Iris pigment epithelial cell (primary cell): ENCODE results near the gene CNRIP1.
"Not testable (repeated sequence)": the region's sequence is repeated elsewhere in the genome, so short reads cannot be mapped to it uniquely, and the experiment has no call there.

Experiments used
- DNase-seq: peaks from one replicate; pipeline ENCODE4 v3.0.0-alpha.2; 2011; ENCODE audit warnings: low read depth

CNRIP1 gene

DNA sequence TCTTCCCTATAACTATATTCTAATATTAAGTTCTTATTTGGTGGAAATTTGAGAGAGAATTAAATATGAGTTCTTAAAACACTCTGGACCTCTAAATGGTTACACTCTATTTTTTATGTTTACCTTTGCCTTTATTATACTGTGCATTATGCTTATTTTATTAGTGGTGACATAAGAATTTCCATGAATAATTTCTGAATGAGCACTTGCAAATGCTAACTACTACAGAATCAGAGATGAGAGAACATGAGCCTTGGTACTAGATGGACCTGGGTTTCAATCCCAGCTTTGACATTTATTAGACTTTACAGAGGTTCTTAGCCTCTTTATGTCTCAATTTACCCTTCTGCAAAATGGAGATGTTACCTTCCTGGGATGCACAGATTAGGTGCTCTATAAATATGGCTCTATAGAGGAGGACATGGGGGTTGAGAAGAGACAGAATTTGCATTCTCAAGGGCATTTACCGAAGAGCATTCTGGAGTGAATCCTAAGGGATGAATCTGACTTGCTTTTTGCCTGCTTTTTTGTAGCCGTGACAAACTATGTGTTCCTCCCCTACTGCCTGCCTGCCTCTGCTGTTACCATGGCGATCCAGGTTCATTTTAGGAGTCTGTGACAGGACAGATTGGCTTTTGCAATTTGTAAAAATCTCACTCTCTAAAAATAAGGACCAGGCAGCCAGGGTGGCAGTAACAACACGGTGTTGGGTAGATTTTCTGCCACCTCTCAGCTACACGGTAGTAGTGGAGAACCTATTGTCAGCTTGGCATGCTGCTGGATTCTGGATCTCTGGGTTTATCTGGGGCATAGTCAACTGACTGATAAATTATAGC lies 20.7 kb upstream of the CNRIP1 start:
- no peak for DNase-seq

DNA sequence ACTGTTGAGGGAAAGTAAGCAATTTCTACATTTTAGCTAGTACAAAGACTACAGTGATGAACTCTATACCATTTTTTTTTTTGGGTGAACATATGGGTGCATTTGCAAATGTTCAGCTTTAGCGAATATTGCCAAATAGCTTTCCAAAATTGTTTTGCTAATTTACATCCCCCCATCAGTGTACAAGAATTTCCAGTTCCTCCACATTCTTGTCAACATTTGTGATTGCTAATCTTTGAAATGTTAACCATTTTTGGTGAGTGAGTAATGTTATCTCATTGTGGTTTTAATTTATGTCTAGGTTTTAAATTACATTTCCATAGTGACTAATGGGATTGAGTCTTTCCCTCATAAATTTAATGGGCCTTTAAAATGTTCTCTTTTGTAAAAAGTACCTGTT lies 16.4 kb upstream of the CNRIP1 start:
- peak; percentile 82 for DNase-seq

DNA sequence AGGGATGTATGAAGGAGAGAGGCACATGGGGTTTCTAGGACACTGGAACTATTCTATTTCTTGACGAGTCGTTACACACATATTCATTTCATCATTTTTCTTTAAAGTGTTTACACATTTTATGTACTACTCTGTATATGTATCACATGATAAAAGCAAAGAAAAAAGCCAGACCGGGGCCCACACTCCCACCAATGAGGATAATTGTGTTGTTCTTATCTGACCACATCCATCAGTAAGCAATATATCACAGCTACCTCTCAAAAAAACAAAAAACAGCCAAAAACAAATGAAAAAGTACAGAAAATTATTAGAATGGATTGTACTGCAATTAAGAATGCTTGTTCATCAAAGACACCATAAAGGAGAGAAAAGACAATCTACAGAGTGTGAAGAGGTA lies 14.2 kb upstream of the CNRIP1 start:
- no peak for DNase-seq

DNA sequence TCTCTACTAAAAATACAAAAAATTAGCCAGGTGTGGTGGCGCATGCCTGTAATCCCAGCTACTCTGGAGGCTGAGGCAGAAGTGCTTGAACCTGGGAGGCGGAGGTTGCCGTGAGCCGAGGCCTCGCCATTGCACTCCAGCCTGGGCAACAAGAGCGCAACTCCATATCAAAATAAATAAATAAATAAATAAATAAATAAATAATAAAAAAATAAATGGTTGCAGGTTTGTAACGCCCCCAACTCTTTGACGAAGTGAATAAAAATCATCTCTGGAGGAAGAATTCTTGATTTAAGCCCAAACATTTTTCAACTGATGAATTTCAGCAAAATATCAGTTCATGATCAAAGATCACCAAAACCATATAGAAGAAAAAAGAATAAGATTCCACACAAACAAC lies 13.3 kb upstream of the CNRIP1 start:
- DNase-seq = no peak

DNA sequence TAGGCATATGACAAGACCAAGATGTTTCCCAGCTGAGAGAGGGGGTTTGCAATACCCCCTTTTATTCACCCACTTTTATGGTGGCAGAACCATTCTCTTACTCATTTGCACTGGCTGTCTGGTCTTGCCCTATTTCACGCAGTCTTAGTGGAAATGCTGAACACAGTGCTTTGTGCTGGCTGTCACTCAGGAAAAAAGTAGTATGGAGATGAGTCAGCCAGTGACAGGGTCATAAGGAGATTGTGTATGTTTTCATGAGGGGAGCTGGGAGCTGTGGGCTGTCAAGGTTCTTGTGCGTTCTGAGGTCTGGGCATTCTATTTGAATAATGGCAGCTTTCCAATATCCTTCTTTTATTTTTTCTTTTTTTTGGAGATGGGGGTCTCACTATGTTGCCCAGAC lies 10.9 kb upstream of the CNRIP1 start:
- DNase-seq = peak; percentile 78

DNA sequence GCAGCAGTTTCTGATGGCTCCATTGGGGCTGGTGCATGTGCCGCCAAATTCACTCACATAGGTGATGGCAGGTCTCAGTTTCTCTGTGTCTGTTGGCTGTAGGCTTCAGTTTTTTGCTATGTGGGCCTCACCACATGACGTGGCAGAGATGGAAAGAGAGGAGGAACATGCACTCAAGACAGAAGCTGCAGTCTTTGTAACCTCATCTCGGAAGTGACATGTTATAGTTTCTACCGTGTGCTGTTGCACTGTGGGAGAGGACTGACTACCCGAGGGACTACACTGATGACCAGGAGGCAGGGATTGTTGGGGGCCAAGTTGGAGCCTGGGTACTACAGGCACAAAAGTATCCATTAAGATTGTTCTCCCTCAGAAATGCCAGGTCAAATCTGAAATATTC lies 9.2 kb upstream of the CNRIP1 start:
- no peak for DNase-seq

DNA sequence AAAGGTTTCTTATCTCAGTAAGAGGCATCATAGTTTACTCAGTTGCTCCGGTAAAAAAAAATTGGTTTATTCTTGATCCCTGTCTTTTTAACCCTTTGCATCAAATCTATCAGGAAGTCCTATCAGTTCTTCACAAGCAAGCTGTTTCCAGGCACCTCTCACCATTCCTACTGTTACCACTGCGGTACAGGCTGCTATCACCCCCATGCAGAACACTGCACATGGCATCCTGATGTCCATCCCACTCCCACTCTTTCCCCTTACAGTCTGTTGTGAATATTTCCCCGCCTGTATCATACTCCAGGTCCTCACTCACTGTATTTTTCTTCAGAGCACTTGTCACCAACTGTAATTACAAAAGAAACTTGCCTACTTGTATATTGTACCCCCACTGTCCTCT lies 5.3 kb upstream of the CNRIP1 start:
- no peak for DNase-seq

DNA sequence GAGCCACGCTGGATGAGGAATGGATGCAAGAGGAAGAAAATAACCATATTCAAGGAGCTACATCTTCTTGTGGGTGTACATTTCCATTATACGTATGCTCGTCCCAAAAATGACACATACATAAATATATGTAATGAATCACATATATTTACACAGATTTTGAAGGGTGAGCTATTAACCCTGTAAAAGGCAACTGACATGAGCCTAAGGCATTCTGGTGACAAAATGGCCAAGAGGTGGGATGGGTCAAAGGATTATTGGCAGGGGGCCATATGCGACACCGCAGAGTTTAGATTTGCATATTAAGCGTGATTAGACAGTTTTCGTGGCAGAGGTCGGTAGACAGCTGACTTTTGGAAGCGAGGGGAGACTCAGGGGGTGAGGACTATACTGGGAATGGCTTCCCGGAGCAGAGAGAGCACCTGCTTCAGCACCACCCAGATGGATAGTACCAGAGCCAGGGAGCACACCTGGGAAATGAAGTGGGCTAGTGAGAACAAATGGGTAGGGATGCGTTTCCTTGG lies 431 bp upstream of the CNRIP1 start:
- peak; percentile 26 for DNase-seq

DNA sequence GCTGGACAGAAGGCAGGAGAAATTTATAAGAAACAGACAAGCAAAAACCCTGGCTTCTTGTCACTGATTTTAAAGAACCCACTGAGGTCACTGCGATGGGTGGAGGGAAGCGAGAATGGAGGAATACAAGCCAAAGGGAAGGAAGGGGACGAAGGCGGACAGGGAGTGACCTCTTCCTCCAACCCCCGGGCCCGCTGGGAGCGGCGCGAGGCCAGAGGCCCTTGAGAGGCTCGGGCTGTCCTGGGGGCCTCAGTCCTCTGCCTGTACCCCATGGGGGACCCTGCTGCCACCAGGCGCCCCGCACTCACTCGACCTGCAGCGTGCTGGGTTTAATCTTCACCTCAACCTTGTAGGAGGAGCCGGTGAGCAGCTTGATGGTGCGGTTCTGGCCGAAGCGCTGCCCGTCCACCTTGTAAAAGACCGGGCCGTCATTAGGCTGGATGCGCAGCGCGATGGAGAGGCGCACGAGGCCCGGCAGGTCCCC lies 793 bp downstream of the CNRIP1 start:
- no peak for DNase-seq

DNA sequence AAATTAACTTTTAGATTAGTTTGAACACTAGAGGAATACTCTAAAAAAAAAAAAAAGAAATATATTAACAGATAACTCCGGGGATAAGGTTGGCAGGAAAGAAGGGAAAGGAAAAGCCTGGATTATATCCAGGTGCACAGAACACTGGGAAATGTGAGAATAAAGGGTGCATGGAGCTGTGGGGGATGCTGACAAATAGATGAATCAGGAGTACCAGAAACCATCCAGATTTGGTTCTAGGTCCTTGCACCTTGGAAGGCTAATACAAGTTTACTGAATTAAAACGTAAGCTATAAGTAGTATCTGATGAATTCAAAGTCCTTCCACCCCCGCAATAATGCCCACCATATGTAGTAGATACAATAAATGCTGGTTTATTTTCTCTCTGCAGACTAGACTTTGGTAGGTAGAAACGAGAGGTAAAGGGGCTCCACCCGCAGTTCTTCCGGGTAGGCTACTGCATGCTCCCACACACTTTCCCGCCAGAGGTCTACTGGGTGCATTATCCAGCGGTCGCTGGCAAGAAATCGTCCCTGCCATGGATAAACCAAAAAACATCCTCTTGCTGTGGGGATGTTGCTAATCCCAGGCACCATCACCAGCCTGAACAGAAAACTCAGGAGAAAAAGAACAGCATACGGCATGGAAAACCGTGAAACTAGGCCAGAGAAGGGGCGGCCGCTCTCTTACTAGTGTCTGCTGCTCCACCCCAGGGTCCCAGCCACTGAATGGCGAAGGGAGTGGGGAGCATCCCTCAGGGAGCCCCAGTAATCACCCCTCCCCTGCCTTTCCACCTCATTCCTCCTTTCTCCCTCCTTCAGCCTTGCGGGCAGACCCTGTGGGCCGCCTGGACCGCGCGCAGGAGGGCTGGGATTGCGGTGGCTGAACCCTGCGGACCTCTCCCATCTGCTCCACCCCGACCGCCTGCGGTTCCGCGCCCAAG lies 1.5 kb downstream of the CNRIP1 start:
- DNase-seq = no peak

DNA sequence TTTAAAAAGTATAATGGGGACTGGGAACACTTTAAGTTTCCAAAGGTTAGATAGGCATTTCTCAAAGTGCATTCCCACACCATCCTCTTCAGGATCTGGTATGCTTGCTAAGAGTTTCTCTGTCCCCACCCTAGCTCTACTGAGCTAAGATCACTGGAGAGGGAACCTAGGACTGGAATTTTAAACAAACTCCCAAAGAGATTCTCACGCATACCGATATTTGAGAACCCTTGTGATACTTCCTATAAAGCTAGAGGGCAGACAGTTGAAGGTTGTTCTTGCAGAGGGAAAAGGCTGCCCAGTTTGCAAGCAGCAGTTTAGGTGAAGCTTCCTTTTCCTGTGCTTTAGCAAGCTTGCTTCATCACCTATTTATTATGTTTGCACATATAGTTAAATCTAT lies 3.6 kb downstream of the CNRIP1 start:
- no peak for DNase-seq

DNA sequence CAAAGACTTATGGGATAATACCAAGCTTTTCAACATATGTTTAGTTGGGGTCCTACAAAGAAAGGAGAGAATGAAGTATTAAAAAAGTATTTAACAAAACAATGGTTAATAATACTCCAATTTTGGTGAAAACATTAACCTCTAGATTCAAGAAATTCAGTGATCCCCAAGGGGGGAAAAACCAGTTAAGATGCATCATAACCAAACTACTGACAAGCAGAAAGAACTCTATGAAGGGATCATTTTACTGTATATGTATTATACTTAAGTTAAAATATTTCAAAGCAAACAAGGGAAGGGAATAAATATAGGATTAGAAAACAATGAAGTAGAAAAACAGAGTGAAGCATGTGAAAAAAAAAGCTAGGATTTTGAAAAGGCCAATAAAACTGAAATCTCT lies 8.7 kb downstream of the CNRIP1 start:
- DNase-seq = no peak

DNA sequence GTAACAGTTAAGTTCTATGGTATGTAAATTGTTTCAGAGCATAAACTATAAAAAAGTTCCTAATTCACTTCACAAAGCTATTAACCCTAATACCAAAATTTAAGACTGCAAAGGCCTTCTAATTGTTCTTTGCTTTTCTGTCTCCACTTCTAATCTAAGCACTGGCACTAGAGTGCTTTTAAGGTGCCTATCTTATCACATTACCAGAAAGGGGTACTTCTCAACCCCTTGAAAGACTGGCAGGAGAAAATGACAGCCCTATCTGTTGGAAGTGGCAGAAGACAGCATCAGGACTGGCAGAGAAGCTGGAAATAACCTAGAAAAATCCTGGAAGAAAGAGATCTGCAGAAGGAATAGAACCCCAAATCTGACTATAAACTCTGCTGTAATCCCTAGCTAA lies 10.3 kb downstream of the CNRIP1 start:
- no peak for DNase-seq

DNA sequence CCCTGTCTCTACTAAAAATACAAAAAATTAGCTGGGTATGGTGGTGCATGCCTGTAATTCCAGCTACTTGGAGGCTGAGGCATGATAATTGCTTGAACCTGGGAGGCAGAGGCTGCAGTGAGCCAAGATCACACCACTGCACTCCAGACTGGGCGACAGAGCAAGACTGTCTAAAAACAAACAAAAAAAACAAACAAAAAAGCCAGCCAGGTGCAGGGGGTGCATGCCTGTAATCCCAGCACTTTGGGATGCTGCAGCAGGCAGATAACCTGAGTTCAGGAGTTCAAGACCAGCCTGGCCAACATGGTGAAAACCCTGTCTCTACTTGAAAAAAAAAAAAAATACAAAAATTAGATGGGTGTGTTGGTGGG lies 15.9 kb downstream of the CNRIP1 start:
- DNase-seq = not testable (repeated sequence)

DNA sequence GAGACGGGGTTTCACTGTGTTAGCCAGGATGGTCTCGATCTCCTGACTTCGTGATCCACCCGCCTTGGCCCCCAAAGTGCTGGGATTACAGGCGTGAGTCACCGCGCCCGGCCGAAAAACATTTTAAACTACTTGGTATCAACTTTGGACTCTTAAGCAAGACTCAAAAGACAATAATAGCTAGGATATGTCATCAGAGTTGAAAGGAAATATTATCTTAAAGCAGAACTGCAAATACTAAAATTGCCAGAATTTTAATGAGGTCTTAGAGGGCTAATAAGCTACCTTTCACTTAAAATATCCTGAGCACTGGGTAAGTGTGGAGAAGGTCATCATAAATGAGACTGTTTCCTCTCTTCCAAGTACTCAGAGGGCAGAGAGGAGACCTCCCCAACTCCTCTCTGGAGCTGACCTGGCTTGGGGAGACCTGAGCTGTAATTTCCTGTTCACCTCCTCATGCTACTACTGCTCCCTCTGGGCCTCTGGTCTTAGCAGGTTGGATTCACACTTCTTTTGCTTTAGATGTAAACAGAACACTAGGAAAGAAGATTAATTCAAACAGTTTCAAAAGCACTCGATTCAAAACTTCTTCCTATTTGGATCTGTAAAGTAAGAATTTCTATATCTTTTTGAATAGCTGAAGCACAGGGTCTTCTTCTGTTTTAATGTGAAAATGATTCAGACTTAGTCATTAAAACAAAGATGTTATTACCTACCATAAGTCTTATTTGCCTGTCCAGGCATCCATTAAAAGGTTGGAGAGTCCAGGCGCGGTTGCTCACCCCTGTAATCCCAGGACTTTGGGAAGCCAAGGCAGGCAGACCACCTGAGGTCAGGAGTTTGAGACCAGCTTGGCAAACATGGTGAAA lies 16.5 kb downstream of the CNRIP1 start:
- DNase-seq = no peak

DNA sequence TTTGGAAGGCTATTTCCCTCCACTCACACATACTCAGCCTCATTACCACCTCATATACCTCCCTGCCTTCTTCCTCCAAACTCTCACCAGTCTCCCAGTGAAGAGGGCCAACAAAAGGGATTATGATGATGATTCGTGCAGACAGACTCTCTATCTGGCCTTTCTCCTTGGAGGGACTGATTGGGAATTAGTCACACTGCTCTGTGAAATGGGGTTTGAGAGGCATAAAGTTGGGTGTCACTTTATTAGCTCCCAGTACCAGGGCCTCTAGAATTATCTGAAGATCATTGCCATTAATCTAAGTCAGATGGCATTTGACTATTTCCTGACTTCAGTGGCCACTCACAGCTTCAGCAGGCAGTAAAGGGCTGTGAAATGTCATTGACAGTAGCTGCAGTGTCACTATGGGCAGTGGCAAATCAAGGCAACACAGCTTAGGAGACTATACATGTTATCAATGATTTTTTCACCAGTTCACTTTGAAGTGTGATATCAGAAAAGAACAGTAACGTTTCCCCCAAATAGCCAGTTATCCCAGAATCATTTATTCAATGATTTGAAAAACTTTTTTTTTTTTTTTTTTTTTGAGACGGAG lies 17.4 kb downstream of the CNRIP1 start:
- DNase-seq = no peak

DNA sequence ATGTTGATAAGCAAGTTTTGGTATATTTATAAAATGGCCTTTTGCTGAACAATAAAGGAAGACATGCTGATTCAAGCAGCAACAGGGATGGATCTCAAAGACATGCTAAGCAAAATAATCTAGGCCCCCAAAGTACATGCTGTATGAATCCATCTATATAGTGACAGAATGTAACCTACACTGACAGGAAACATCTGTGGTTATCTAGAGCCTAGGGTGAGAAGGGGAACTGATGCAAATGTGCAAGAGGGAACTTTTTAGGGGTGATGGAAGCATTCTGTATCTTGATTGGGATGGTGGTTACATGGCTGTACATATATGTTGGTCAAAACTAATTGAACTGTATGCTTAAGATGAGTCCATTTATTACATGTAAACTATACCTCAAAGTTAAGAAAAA lies 24.2 kb downstream of the CNRIP1 start:
- no peak for DNase-seq

DNA sequence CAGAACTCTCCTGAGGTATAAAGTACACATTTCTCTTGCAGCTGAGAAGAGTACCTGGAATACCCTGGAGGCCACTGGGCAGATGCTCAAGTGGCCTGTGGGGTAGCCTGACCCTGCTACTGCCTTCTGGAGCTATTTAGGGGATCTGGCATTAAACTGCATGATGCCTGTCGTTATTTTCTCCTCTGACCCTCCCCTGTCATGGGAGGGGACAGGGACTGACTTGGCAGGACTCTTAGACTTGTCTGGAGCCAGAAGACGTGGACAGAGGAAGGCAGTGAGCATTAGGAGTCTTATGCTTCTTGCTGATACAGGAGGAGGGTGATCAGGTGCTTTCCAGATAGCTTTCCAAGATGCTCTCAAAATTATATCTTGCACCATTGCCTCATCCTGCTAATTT lies 24.8 kb downstream of the CNRIP1 start:
- no peak for DNase-seq

DNA sequence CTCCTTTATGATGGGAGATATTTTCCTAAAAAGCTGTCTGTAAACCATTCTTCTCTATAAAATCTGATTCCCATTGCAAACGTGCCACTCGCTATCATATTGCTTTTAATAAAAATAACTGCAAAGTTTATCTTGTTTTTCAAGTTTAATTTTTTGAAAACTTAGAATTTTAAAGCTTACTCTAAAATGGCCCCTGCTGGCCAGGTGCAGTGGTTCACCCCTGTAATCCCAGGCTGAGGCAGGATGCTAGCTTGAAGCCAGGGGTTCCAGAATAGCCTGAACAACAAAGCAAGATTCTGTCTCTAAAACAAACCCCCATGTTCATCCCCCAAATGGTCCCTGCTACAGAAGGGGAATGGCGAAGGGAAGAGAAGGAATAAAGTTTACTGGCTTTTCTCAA lies 25.6 kb downstream of the CNRIP1 start:
- DNase-seq = no peak

DNA sequence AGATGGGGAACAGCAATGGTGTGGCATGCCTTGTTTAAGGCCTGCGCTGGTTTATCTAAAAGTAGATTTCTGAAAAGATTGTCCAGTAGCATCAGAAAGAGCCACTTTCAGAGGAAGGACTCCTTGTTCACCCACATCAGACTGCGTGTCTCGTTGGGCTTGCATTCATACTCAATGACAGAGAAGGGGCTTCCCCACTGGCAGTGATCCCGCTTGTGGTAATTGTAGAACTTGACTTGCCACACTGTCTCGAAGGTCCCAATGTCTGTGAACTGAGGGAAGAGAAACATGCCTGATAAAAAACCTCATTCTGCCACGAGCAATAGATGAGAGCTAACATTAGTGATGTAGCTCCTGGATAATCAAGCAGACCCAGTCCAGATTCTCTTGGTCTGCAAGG lies 26.0 kb downstream of the CNRIP1 start:
- no peak for DNase-seq

DNA sequence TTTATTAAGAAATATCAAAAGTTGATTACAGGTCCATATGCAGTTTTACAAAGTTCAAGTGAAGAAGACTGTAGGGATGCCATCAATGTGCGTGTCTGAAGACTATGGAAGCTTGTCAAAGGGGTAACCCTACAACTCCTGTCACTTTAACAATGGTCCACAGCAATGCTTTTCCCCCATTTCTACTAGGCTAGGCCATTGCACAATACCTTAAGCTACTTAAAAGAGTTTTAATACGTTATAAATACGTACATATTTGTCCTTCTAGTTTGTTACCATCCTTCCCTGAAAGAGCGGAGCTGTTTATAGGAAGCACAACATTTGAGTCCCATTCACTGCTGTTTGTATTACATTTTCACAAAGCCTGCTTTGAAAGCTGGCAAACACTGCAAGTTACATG lies 26.7 kb downstream of the CNRIP1 start:
- DNase-seq = no peak
